ENCODE data around the gene HBA1.

HBA1 gene

DNA sequence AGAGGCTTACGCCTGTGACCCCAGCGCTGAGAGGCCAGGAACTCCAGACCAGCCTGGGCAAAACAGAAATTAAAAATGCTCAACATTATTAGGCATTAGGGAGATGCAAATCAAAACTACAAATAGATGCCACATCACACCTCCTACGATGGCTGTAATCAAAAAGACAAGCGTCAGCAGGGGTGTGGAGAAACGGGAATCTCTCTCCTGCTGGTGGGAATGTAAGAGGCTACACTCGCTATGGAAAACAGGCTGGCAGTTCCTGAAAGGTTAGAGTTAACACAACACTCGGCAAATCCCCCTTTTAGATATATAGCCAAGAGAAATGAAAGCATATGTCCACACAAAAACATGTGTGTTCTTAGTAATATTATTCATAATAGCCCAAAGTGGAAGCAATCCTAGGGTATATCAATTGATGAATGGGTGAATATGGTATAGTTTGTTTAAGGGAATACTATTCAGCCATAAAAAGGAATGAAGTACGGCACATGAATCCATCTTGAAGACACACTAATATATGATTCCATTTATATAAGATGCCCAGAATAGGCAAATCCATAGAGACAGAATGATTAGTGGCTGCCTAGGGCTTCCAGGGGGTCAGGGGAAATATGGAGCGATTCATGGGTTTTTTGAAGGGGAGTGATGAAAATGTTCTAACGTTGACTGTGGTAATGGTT, 36.2 kb upstream of the HBA1 start:
- DNase-seq = no peak
- H3K27me3 ChIP-seq (replicated peaks) = no peaks in the 10 kb centered on the region
- in situ Hi-C loops (cut with HindIII; ENCODE audit: low pct_ligation_motif_present, low sequenced_read_pairs) = no loop called here
- H3K27ac ChIP-seq = no peak overlapping the region
- no peak overlapping the region for H3K4me3 ChIP-seq (ENCODE audit: low read depth, low read length)
- H3K36me3 ChIP-seq (replicated peaks) = no peaks in the 10 kb centered on the region
- TF ChIP-seq CTCF (IDR thresholded peaks at IDR 0.05; ENCODE audit: low read depth, low read length, missing control alignments) = no peak

GRCh38 chr16:142405-142967, 34.0 kb upstream of the HBA1 start:
- no peak overlapping the region for H3K4me3 ChIP-seq (ENCODE audit: low read depth, low read length)
- TF ChIP-seq CTCF (IDR thresholded peaks at IDR 0.05; ENCODE audit: low read depth, low read length, missing control alignments) = no peak
- DNase-seq = no peak
- H3K36me3 ChIP-seq (replicated peaks) = no peaks in the 10 kb centered on the region
- in situ Hi-C loops (cut with HindIII; ENCODE audit: low pct_ligation_motif_present, low sequenced_read_pairs) = no loop called here
- no peaks in the 10 kb centered on the region for H3K27me3 ChIP-seq (replicated peaks)
- H3K27ac ChIP-seq = no peak overlapping the region

GRCh38 chr16:143047-143446, 33.4 kb upstream of the HBA1 start:
- H3K4me3 ChIP-seq (ENCODE audit: low read depth, low read length) = no peak overlapping the region
- in situ Hi-C loops (cut with HindIII; ENCODE audit: low pct_ligation_motif_present, low sequenced_read_pairs) = no loop called here
- no peaks in the 10 kb centered on the region for H3K27me3 ChIP-seq (replicated peaks)
- DNase-seq = no peak
- no peak for TF ChIP-seq CTCF (IDR thresholded peaks at IDR 0.05; ENCODE audit: low read depth, low read length, missing control alignments)
- no peaks in the 10 kb centered on the region for H3K36me3 ChIP-seq (replicated peaks)
- no peak overlapping the region for H3K27ac ChIP-seq

GRCh38 chr16:143456-143855, 33.0 kb upstream of the HBA1 start:
- no peak overlapping the region for H3K27ac ChIP-seq
- peak; percentile 2 for DNase-seq
- no peak for TF ChIP-seq CTCF (IDR thresholded peaks at IDR 0.05; ENCODE audit: low read depth, low read length, missing control alignments)
- no peaks in the 10 kb centered on the region for H3K27me3 ChIP-seq (replicated peaks)
- no peaks in the 10 kb centered on the region for H3K36me3 ChIP-seq (replicated peaks)
- H3K4me3 ChIP-seq (ENCODE audit: low read depth, low read length) = no peak overlapping the region
- in situ Hi-C loops (cut with HindIII; ENCODE audit: low pct_ligation_motif_present, low sequenced_read_pairs) = no loop called here

DNA sequence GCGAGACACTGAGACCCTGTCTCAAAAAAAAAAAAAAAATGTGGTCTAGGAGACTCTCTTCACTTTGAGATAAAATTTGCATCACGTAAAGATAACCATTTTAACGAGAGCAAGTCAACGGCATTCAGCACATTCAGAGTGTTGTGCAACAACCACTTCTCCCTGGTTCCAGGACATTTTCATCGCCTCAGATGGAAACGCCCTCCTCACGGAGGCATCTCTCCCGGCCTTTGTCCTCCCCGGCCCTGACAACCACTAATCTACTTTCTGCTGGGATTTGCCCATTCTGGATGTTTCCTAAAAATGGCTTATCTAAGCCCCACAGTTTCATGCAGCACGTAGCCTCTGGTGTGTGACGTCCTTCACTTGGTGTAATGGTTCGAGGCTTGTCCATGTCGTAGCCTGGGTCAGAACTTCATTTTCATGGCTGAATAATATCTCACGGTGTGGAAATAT, 31.7 kb upstream of the HBA1 start:
- in situ Hi-C loops (cut with HindIII; ENCODE audit: low pct_ligation_motif_present, low sequenced_read_pairs) = no loop called here
- no peaks in the 10 kb centered on the region for H3K36me3 ChIP-seq (replicated peaks)
- DNase-seq = no peak
- H3K4me3 ChIP-seq (ENCODE audit: low read depth, low read length) = no peak overlapping the region
- TF ChIP-seq CTCF (IDR thresholded peaks at IDR 0.05; ENCODE audit: low read depth, low read length, missing control alignments) = no peak
- no peak overlapping the region for H3K27ac ChIP-seq
- no peaks in the 10 kb centered on the region for H3K27me3 ChIP-seq (replicated peaks)

GRCh38 chr16:146646-147045, 29.8 kb upstream of the HBA1 start:
- TF ChIP-seq CTCF (IDR thresholded peaks at IDR 0.05; ENCODE audit: low read depth, low read length, missing control alignments) = no peak
- Histone ChIP-seq H3K4me3 (ENCODE audit: low read depth, low read length) (no peak overlapping the region), H3K27me3 (replicated peaks) (no peaks in the 10 kb centered on the region), H3K27ac (no peak overlapping the region), H3K36me3 (replicated peaks) (no peaks in the 10 kb centered on the region)
- in situ Hi-C loops (cut with HindIII; ENCODE audit: low pct_ligation_motif_present, low sequenced_read_pairs) = no loop called here
- no peak for DNase-seq
